WERI-Rb-1 (cell line): Measurements from ENCODE around the gene IRX2.

Experiments used
- DNase-seq: peaks from one replicate; pipeline ENCODE4 v3.0.0-alpha.2; 2020
- H3K27ac ChIP-seq: fragments of 250-450 bp; sonication (Bioruptor Pico); 2 replicates; pipeline ENCODE4 v1.5.1; 2020; ENCODE audit warnings: mild to moderate bottlenecking, moderate library complexity
- H3K27me3 ChIP-seq: fragments of 250-450 bp; sonication (Bioruptor Pico); 2 replicates; pipeline ENCODE4 v1.5.1; 2021; ENCODE audit warnings: mild to moderate bottlenecking, low read depth, moderate library complexity; ENCODE audit not compliant: insufficient read depth, severe bottlenecking
- H3K36me3 ChIP-seq: fragments of 250-450 bp; sonication (Bioruptor Pico); 2 replicates; pipeline ENCODE4 v1.5.1; 2020; ENCODE audit warnings: mild to moderate bottlenecking, moderate library complexity
- H3K4me3 ChIP-seq: 2 replicates; pipeline ENCODE4 v1.5.1; 2011; ENCODE audit warnings: low read depth, mild to moderate bottlenecking, control low read depth, low read length
- H3K9me3 ChIP-seq: fragments of 250-450 bp; sonication (Bioruptor Pico); 2 replicates; pipeline ENCODE4 v1.5.1; 2021; ENCODE audit warnings: mild to moderate bottlenecking, moderate library complexity; ENCODE audit not compliant: severe bottlenecking
- CTCF ChIP-seq: IDR thresholded peaks from 2 replicates; pipeline ENCODE4 v1.5.1; 2011; ENCODE audit warnings: low read depth, mild to moderate bottlenecking, control low read depth, inconsistent platforms, low read length

The IRX2 gene

GRCh38 chr5:2737273-2738155 is 14.0 kb downstream of the IRX2 start:
- H3K27ac ChIP-seq: no peak overlapping the region
- no peak overlapping the region for H3K4me3 ChIP-seq
- peaks cover 5% of the 10 kb centered on the region for H3K27me3 ChIP-seq
- H3K36me3 ChIP-seq: no peaks in the 10 kb centered on the region
- H3K9me3 ChIP-seq: peaks cover 3% of the 10 kb centered on the region
- no peak for TF ChIP-seq CTCF
- peak; percentile 4 for DNase-seq

DNA sequence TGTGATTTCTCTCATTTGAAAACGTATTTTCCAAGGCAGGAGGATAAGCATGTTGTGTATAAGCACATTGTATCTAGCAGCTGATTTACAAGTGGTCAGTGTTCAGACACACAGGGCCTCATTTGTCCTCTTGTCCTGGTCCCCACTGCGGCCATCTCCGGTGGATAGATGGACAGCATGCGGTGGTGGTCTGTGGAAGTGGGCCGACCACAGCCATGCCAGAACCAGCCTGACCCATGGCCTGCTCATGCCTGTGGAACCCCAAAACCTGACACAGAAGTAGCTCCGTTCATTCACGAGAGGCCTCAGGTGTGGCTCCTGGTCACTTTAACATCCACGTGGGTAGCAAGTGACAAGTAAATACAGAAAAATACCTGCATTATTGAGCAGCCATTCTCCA is 14.6 kb downstream of the IRX2 start:
- Histone ChIP-seq H3K36me3 (no peaks in the 10 kb centered on the region), H3K9me3 (peaks cover 3% of the 10 kb centered on the region), H3K27me3 (peaks cover 5% of the 10 kb centered on the region), H3K4me3 (no peak overlapping the region), H3K27ac (no peak overlapping the region)
- no peak for TF ChIP-seq CTCF
- DNase-seq: peak; percentile 2

DNA sequence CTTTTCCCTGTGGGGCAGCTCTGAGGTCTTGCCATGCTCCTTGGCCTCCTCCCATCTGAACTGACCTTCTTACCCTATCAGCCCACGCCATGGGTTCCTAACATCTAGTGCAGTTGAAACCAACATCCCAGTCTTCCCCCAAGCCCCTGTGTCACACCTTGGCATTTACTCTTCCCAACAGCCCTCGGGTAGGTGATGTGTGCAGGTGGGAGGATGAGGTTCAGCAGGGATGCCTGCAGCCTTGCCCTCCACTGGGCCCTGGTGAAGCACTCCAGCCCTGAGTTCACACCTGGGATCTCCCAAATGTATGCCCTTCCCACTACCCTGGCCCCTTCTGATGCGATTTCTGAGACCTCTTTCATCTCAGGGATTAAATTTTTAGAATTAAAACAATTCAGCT is 15.5 kb downstream of the IRX2 start:
- no peaks in the 10 kb centered on the region for H3K36me3 ChIP-seq
- no peak for TF ChIP-seq CTCF
- DNase-seq: no peak
- H3K9me3 ChIP-seq: peaks cover 3% of the 10 kb centered on the region
- no peak overlapping the region for H3K27ac ChIP-seq
- H3K4me3 ChIP-seq: no peak overlapping the region
- peaks cover 5% of the 10 kb centered on the region for H3K27me3 ChIP-seq

GRCh38 chr5:2732850-2733249 is 18.6 kb downstream of the IRX2 start:
- Histone ChIP-seq H3K27me3 (no peaks in the 10 kb centered on the region), H3K36me3 (no peaks in the 10 kb centered on the region), H3K27ac (no peak overlapping the region), H3K4me3 (no peak overlapping the region), H3K9me3 (no peaks in the 10 kb centered on the region)
- TF ChIP-seq CTCF: no peak
- no peak for DNase-seq

GRCh38 chr5:2732004-2732403 is 19.5 kb downstream of the IRX2 start:
- Histone ChIP-seq H3K27ac (no peak overlapping the region), H3K9me3 (no peaks in the 10 kb centered on the region), H3K27me3 (no peaks in the 10 kb centered on the region), H3K36me3 (no peaks in the 10 kb centered on the region), H3K4me3 (no peak overlapping the region)
- no peak for TF ChIP-seq CTCF
- DNase-seq: no peak

DNA sequence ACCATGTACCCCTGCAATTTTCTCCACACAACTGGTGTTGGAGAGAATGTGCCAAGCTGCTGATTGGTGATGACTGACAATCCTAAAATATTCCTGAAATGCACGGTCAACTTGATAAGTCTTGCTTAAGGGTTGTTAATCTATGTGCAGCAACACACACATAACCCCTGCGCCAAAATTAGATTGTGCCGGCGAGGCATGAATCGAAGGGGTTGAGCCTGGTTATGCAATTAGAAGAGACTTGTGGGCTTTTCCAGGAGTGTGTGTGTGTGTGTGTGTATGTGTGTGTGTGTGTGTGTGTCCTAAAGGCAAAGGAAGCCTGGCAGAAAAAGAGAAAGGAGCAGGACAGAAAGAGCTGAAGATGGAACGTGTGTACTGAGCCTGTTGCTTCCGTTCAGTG is 22.3 kb downstream of the IRX2 start:
- Histone ChIP-seq H3K27ac (no peak overlapping the region), H3K27me3 (no peaks in the 10 kb centered on the region)
- no peak for TF ChIP-seq CTCF

More for the DNA sequence above, 22.3 kb downstream of the IRX2 start:
- Histone ChIP-seq H3K9me3 (no peaks in the 10 kb centered on the region), H3K36me3 (no peaks in the 10 kb centered on the region), H3K4me3 (no peak overlapping the region)
- peak; percentile 2 for DNase-seq
